ENCODE results near the gene ABHD2. TPM values are rescaled to one million over a fixed set of nuclear protein-coding genes. Genes with fewer than 3 reads are reported as not detected.
A peak's percentile ranks its signal among the peaks of the same experiment; 100 is the strongest.

ABHD2 gene
- total RNA-seq, 2 experiments from 2014 or later = 71.3 to 71.9 TPM

DNA sequence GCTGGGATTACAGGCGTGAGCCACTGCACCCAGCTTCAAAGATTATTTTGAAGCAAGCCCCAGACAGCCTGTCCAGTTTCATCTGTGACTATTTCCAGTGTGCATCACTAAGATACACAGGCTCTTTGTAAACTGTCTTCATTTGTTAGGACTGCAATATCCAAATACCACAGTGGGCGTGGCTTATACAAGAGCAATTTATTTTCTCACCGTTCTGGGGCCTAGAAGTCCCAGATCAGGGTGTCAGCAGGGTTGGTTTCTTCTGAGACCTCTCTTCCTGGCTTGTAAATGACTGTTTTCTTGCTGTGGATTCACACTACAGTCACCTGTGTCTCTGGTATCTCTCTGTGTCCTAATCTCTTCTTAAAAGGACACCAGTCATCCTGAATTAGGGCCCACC is 73.4 kb downstream of the ABHD2 start:
- H3K9me3 Mint-ChIP-seq (ENCODE audit: insufficient read depth) = no peaks in the 10 kb centered on the region
- ChIA-PET CTCF (no interaction called here), POLR2A (no interaction called here)
- no peaks in the 10 kb centered on the region for H3K27me3 Mint-ChIP-seq (ENCODE audit: low read depth)
- no peaks in the 10 kb centered on the region for H3K4me1 Mint-ChIP-seq (ENCODE audit: low read depth)
- peaks cover 17% of the 10 kb centered on the region for H3K36me3 Mint-ChIP-seq (ENCODE audit: low read depth)
- H3K4me3 Mint-ChIP-seq = no peak overlapping the region
- no peak overlapping the region for H3K27ac Mint-ChIP-seq
- ATAC-seq (no peak), DNase-seq (no peak)

DNA sequence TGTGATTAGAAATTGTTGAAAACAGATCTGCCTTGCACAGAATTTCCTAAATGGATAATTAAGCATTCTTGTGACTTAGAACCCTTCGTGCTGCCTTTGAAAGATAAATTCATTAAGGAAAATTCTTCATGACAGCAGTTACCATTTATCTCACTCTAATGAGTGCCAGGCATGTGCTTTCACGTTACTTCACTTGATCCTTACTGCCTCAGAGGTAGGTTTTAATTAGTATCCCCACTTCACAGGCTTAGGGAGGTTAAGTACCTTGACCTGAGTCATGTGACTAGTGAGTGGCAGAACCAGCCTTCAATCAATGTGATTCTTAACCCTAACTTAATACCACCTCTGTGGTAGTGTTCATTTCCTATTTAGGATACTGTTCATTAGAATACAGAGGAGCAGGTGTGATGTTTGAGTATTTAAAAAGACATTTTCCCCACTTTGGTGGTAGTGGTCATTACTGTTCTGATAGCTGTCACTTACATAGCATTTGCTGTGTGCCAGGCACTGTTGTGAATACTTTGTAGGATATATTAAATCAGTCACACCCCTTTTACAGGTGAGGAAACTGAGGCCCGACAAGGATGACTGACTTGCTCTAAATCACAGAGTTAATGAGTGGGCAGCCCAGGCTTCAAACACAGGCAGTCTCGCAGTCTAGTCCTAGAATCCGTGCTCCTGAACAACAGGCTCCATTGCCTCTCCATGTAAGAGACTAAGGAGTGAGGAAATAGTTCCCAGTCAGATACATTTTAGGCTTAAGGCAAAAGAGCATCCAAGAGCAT is 75.2 kb downstream of the ABHD2 start:
- CTCF ChIA-PET = no interaction called here
- Mint-ChIP-seq H3K4me3 (no peak overlapping the region), H3K9me3 (ENCODE audit: insufficient read depth) (no peaks in the 10 kb centered on the region), H3K36me3 (ENCODE audit: low read depth) (peaks cover 9% of the 10 kb centered on the region), H3K27me3 (ENCODE audit: low read depth) (no peaks in the 10 kb centered on the region), H3K27ac (no peak overlapping the region), H3K4me1 (ENCODE audit: low read depth) (peaks cover 12% of the 10 kb centered on the region)
- no peak for DNase-seq
- POLR2A ChIA-PET = no interaction called here
- ATAC-seq = no peak

- ATAC-seq (no peak), DNase-seq (no peak)
- H3K36me3 Mint-ChIP-seq (ENCODE audit: low read depth) = peaks cover 7% of the 10 kb centered on the region
- no peaks in the 10 kb centered on the region for H3K27me3 Mint-ChIP-seq (ENCODE audit: low read depth)
- no peak overlapping the region for H3K4me3 Mint-ChIP-seq
- no peak overlapping the region for H3K27ac Mint-ChIP-seq
- H3K9me3 Mint-ChIP-seq (ENCODE audit: insufficient read depth) = no peaks in the 10 kb centered on the region
- ChIA-PET CTCF (interaction anchor here (1.1 to 1.5 kb wide), 3 partner anchors 13 to 107 kb away, joined by 3 to 8 read pairs (median 5); no protein-coding TSS in a partner anchor), POLR2A (no interaction called here)
- peaks cover 12% of the 10 kb centered on the region for H3K4me1 Mint-ChIP-seq (ENCODE audit: low read depth)
Measured at GRCh38 chr15:89164712-89165211, 76.5 kb downstream of the ABHD2 start.

- no peak for ATAC-seq
- Mint-ChIP-seq H3K4me3 (no peak overlapping the region), H3K4me1 (ENCODE audit: low read depth) (peaks cover 12% of the 10 kb centered on the region), H3K36me3 (ENCODE audit: low read depth) (peaks cover 6% of the 10 kb centered on the region), H3K9me3 (ENCODE audit: insufficient read depth) (no peaks in the 10 kb centered on the region), H3K27ac (no peak overlapping the region), H3K27me3 (ENCODE audit: low read depth) (no peaks in the 10 kb centered on the region)
- DNase-seq = no peak
- ChIA-PET POLR2A (no interaction called here), CTCF (interaction anchor here (1.1 to 1.5 kb wide), 3 partner anchors 12 to 108 kb away, joined by 3 to 8 read pairs (median 5); no protein-coding TSS in a partner anchor)
Measured at GRCh38 chr15:89165677-89166076, 77.4 kb downstream of the ABHD2 start.

GRCh38 chr15:89167267-89168176 is 79.3 kb downstream of the ABHD2 start:
- Mint-ChIP-seq H3K27me3 (ENCODE audit: low read depth) (no peaks in the 10 kb centered on the region), H3K4me3 (no peak overlapping the region), H3K9me3 (ENCODE audit: insufficient read depth) (no peaks in the 10 kb centered on the region), H3K36me3 (ENCODE audit: low read depth) (peaks cover 6% of the 10 kb centered on the region), H3K4me1 (ENCODE audit: low read depth) (peaks cover 12% of the 10 kb centered on the region), H3K27ac (peak overlapping the region; percentile 69)
- ChIA-PET POLR2A (interaction anchor here (1.2 kb wide), 1 partner anchor 78 kb away, joined by 5 read pairs; no protein-coding TSS in a partner anchor), CTCF (interaction anchor here (0.7 to 3.4 kb wide), 14 partner anchors 8 to 263 kb away, joined by 3 to 32 read pairs (median 4); partner anchors contain the start of gene FANCI)
- peak; percentile 42 for ATAC-seq
- no peak for DNase-seq

DNA sequence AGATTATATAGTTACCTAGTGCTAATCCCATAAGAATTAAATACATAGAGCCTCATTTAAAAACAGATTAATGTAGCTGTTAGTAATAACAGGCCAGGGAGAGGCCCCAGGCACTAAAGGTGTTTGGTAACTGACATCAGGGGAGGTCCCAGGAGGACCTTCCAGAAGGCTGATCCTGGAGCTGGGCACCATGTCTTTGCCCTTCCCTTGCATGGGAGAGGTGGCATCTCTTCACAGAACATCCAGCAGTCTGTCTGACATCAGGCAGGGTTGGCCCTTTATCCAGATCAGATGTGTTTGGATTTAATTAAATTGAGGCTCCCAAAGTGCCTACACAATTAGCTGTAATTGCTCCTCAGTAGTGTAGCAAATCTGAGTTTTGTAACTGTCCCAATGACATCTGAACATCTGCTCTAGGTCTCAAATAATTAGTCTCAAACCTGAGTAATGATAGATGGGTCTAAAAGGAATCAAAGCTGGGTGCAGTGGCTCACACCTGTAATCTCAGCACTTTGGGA is 80.1 kb downstream of the ABHD2 start:
- DNase-seq (no peak), ATAC-seq (no peak)
- ChIA-PET CTCF (interaction anchor here (0.8 to 3.4 kb wide), 12 partner anchors 9 to 264 kb away, joined by 3 to 32 read pairs (median 7); no protein-coding TSS in a partner anchor), POLR2A (no interaction called here)
- Mint-ChIP-seq H3K27ac (no peak overlapping the region), H3K4me3 (no peak overlapping the region), H3K36me3 (ENCODE audit: low read depth) (peaks cover 6% of the 10 kb centered on the region), H3K4me1 (ENCODE audit: low read depth) (peaks cover 12% of the 10 kb centered on the region), H3K9me3 (ENCODE audit: insufficient read depth) (no peaks in the 10 kb centered on the region), H3K27me3 (ENCODE audit: low read depth) (no peaks in the 10 kb centered on the region)

DNA sequence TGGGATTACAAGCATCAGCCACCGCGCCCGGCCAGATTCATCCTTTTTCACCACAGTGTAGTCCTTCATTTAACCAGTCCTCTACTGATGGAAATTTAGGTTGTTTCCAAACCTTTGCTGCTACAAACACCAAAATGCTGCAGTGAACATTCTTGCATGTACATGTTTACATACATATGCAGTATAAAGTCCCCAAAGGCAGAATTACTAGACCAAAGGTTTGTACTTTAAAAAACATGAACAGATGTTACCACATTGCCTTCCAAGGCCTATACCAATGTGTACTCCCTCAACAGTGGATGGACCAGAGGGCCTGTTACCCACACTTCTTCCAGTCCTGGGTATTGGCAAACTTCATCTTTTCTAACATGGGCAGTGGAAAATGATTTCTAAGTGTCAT is 82.1 kb downstream of the ABHD2 start:
- Mint-ChIP-seq H3K4me1 (ENCODE audit: low read depth) (peaks cover 12% of the 10 kb centered on the region), H3K27me3 (ENCODE audit: low read depth) (no peaks in the 10 kb centered on the region), H3K9me3 (ENCODE audit: insufficient read depth) (no peaks in the 10 kb centered on the region), H3K27ac (no peak overlapping the region), H3K36me3 (ENCODE audit: low read depth) (peaks cover 1% of the 10 kb centered on the region), H3K4me3 (no peak overlapping the region)
- DNase-seq (no peak), ATAC-seq (no peak)
- POLR2A ChIA-PET = no interaction called here
- CTCF ChIA-PET = interaction anchor here (0.9 to 6.2 kb wide), 11 partner anchors 11 to 546 kb away, joined by 3 to 88 read pairs (median 13); partner anchors contain the start of gene ABHD2

- DNase-seq (peak; percentile 47), ATAC-seq (no peak)
- H3K9me3 Mint-ChIP-seq (ENCODE audit: insufficient read depth) = no peaks in the 10 kb centered on the region
- H3K27me3 Mint-ChIP-seq (ENCODE audit: low read depth) = no peaks in the 10 kb centered on the region
- ChIA-PET CTCF (interaction anchor here (0.7 to 6.2 kb wide), 33 partner anchors 8 to 547 kb away, joined by 3 to 88 read pairs (median 4); partner anchors contain the start of gene ABHD2), POLR2A (interaction anchor here (0.6 kb wide), 1 partner anchor 276 kb away, joined by 4 read pairs; the partner anchor contains the start of gene HAPLN3)
- peaks cover 2% of the 10 kb centered on the region for H3K36me3 Mint-ChIP-seq (ENCODE audit: low read depth)
- no peak overlapping the region for H3K4me3 Mint-ChIP-seq
- H3K27ac Mint-ChIP-seq = no peak overlapping the region
- H3K4me1 Mint-ChIP-seq (ENCODE audit: low read depth) = peaks cover 12% of the 10 kb centered on the region
Measured at GRCh38 chr15:89171136-89172072, 83.1 kb downstream of the ABHD2 start.

DNA sequence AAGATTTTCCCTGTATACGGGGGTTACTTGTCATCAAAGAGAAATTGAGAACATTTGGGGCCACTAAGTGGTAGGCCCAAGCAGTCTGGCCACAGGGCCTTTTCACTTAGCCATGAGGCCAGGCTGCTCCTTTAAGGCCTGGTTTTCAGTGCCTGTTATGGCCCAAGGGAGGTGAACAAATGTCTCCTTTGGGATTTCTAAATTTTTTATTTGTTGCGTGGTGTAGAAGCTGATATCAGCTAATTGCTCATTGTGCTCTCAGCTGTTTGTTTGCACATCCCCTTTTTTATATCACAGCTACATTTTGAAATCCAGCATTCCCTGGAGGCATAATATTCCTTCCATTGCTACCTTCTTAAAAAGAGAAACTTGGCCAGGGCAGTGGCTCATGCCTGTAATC is 84.7 kb downstream of the ABHD2 start:
- Mint-ChIP-seq H3K27ac (no peak overlapping the region), H3K36me3 (ENCODE audit: low read depth) (peaks cover 12% of the 10 kb centered on the region), H3K27me3 (ENCODE audit: low read depth) (no peaks in the 10 kb centered on the region), H3K4me1 (ENCODE audit: low read depth) (peaks cover 7% of the 10 kb centered on the region), H3K4me3 (no peak overlapping the region), H3K9me3 (ENCODE audit: insufficient read depth) (no peaks in the 10 kb centered on the region)
- DNase-seq = no peak
- POLR2A ChIA-PET = no interaction called here
- CTCF ChIA-PET = interaction anchor here (0.6 to 6.2 kb wide), 8 partner anchors 16 to 115 kb away, joined by 3 to 88 read pairs (median 8); no protein-coding TSS in a partner anchor
- ATAC-seq = no peak

DNA sequence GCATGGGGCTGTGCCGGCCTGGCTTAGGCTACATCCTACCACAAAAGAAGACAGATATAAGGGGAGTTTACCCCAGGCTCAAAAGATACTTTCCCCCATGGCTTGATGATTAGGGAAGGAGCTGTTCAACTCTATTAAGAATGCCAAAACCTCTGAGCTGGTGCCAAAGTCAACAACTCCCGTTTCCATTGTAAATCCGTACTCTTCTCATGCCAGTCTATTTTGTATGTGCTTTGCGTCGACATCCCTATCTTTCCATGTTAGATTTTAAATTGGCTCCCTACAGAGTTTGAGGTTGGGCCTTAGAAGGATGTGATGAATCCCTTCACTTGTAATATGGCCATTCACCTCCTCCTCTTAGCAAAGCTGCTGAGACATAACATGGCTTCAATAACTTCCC is 86.2 kb downstream of the ABHD2 start:
- no peaks in the 10 kb centered on the region for H3K27me3 Mint-ChIP-seq (ENCODE audit: low read depth)
- H3K36me3 Mint-ChIP-seq (ENCODE audit: low read depth) = peaks cover 12% of the 10 kb centered on the region
- H3K4me3 Mint-ChIP-seq = no peak overlapping the region
- no peaks in the 10 kb centered on the region for H3K9me3 Mint-ChIP-seq (ENCODE audit: insufficient read depth)
- H3K27ac Mint-ChIP-seq = no peak overlapping the region
- H3K4me1 Mint-ChIP-seq (ENCODE audit: low read depth) = peaks cover 6% of the 10 kb centered on the region
- POLR2A ChIA-PET = no interaction called here
- DNase-seq = no peak
- CTCF ChIA-PET = interaction anchor here (1.0 to 6.2 kb wide), 5 partner anchors 32 to 280 kb away, joined by 3 to 88 read pairs (median 5); partner anchors contain the start of gene HAPLN3
- ATAC-seq = no peak
